Astrocyte (in vitro differentiated cells and primary cell): ENCODE results near the gene MRPL53.
"Not testable (repeated sequence)": the region's sequence is repeated elsewhere in the genome, so short reads cannot be mapped to it uniquely, and the experiment has no call there.

ENCODE experiments used
- EZH2 ChIP-seq: IDR thresholded peaks from 2 replicates; pipeline ENCODE4 v1.6.1; 2012; ENCODE audit warnings: mild to moderate bottlenecking, low read length, inconsistent platforms; ENCODE audit not compliant: insufficient read depth
- TF ChIP-seq, protein P1 (sequence below): IDR thresholded peaks from 2 replicates; pipeline ENCODE4 v1.5.1; 2011; ENCODE audit warnings: low read depth, mild to moderate bottlenecking, inconsistent platforms, low read length, moderate library complexity; ENCODE audit not compliant: insufficient read depth

DNA sequence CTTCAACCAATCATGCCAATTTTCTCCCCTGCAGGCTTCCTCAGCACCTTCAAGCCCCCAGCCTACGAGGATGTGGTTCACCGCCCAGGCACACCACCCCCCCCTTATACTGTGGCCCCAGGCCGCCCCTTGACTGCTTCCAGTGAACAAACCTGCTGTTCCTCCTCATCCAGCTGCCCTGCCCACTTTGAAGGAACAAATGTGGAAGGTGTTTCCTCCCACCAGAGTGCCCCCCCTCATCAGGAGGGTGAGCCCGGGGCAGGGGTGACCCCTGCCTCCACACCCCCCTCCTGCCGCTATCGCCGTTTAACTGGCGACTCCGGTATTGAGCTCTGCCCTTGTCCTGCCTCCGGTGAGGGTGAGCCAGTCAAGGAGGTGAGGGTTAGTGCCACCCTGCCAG lies 12.3 kb downstream of the MRPL53 start:
- TF ChIP-seq, protein P1, sequence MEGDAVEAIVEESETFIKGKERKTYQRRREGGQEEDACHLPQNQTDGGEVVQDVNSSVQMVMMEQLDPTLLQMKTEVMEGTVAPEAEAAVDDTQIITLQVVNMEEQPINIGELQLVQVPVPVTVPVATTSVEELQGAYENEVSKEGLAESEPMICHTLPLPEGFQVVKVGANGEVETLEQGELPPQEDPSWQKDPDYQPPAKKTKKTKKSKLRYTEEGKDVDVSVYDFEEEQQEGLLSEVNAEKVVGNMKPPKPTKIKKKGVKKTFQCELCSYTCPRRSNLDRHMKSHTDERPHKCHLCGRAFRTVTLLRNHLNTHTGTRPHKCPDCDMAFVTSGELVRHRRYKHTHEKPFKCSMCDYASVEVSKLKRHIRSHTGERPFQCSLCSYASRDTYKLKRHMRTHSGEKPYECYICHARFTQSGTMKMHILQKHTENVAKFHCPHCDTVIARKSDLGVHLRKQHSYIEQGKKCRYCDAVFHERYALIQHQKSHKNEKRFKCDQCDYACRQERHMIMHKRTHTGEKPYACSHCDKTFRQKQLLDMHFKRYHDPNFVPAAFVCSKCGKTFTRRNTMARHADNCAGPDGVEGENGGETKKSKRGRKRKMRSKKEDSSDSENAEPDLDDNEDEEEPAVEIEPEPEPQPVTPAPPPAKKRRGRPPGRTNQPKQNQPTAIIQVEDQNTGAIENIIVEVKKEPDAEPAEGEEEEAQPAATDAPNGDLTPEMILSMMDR: not testable (repeated sequence)
- TF ChIP-seq EZH2: not testable (repeated sequence)
